ENCODE results near the gene LEMD1.

The LEMD1 gene

DNA sequence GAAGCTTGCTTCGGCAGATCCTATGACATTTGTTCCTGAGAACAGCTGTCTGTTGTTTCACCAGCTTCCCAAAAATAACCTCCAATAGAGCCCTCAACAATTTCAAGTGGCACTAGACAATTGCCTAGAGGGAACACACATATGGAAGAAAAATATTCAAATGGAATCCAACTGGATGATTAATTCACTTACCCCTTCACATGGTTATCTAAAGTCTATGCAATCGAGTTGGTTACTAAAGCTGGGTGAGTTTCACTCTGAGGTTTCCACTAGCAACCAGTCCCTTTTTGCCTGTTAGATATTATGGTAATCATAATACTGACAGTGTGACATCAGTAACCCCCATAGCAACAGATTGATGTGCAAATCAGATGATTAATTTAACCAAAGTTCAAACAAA lies at the start of gene LEMD1:
LEMD1 (minus strand) TSS at position 259 of the 400 bp plus-strand sequence. CDS start 1,520 bp downstream, outside the sequence.
- DNase-seq = no peak

- no peak for DNase-seq
Measured at GRCh38 chr1:205470131-205470530, 48.3 kb upstream of the LEMD1 start.

GRCh38 chr1:205466595-205467220 lies 44.9 kb upstream of the LEMD1 start:
- no peak for DNase-seq

- no peak for DNase-seq
Measured at GRCh38 chr1:205465392-205465791, 43.5 kb upstream of the LEMD1 start.

DNA sequence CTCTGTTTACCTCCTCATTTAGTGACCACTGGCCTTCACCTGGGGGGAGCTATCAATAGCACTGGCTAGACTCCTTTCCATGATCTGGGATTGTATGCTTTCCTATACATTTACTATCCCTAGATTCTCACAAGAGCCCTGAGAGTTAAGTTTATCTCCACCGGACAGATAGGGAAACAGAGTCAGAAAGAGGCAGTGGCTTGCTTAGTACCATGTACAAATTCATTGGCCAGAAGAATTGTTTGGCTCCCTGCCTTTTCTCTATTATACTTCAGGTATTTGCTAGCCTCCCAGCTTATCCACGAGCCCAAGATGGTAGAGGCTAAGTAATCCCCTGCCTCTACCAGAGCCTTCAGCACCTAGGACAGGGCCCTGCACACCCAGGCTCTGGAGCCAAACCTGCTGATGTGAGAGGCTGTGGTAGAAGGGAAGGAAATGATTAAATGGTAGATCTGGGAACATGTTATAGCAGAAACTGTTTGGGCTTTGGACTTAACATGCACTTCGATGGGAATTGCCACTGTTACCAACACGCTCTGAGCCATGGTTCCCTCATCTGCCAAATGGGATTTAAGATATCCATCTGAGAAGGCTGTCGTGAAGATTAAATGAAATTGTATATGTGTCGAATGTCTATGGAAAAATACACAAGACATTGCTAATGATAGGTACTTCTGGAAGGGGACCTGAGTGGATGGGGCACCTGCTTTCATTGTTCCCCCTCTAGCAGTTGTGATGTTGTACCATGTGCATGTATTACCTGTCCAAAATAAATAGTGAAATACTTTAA lies 37.1 kb upstream of the LEMD1 start:
- peak; percentile 39 for DNase-seq

DNA sequence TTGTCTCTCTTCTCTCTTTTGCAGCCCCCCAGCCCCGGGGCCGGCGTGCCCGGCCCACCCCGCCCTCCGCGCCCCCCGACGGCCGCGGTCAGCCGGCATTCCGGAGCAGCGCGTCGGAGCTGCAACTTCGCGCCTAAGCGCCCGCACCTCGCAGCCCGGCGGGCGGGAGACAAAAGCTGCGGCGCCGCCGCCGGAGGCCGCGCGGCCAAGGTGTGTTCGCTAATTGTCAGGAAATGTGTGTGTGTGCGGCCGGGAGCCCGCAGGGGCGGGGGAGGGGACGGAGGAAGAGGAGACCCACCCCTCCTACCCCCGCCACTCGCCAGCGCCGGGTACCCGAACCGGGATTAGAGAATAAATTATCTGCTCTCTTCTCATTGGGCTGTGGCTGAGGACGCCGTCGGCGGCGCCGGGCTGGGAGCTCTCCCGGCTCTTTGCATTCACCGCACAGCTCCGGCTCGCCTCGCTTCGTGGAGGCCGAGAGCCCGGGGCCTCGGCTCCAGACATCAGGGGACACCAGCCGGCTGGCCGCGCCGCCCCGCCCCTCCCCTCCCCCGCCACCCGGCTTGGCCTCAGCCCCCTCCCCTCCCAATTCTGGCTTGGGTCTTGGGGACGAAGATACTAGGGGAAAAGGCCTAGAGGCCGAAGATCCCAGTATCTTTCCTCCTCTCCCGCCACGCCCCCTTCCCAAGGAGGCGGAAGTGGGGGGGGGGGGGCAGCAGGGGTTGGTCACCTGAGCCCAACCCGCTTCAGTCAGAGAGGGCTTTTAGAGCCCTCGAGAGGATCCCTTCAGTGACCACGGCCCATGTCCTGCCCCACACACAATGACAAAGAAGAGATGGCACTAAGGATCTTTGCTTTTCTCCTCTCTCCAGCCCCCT lies 35.3 kb upstream of the LEMD1 start:
- DNase-seq = no peak

- DNase-seq = no peak
Measured at GRCh38 chr1:205456383-205456867, 34.6 kb upstream of the LEMD1 start.

DNA sequence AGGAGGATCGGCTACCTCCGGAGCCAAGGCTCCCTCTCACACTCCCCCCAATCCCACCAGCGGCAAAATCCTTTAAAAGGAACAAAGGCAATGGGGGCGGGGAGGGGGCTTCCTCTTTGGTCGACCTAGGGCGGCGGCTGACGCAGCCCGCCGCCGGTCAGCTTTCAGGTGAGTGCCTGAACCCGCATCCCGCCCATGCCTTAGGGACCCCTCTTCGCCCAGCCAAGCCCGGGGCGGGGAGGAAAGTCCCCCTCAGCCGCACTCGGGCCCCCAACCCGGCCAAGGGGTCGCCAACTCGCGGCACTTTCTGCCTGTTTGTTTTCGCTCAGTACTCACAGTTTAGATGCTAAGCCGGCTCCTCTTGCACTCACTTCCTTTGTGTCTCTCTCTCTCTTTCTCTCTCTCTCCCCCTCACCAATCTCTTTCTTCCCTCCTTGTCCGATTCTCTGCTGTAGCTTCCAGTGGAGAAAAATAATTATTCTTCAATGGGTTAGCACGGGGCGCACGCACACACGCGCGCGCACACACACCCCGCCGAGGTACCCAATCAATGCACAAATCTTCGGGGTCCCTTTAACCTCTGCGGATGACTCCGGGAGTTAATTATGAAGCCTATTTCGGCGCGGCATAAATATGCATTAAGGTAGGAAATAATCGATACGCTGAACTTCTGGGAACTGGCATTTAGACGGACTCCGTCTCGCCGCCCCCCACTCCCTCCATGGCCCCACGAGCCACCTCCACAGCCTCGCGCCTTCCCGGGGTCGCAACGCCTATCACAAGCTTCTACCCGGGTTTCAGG lies 33.9 kb upstream of the LEMD1 start, which contains the start of gene BLACAT1:
BLACAT1 (minus strand) TSS at position 465 of the 802 bp plus-strand sequence.
- no peak for DNase-seq

- DNase-seq = no peak
Measured at GRCh38 chr1:205454903-205455335, 33.1 kb upstream of the LEMD1 start.

GRCh38 chr1:205453466-205453865 lies 31.6 kb upstream of the LEMD1 start:
- no peak for DNase-seq

- DNase-seq = no peak
Measured at GRCh38 chr1:205452933-205453332, 31.1 kb upstream of the LEMD1 start.

DNA sequence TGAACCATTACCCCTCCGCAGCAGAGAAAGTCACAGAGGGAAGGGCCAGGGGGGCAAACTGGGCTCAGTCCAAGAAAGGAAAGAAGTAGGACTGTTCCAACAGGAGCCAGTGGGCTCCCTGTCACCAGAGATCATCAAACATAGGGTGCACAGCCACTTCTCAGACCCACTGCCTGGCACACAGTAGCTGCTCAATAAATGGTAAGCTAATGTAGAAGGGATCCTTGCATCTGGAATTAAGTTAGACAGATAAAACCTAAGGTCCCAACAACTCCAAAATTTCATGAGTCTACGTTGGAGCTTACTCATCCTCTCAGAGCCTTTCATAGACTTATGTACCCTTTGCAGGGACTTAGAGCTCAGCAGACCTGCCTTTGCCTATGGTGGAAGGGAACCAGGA lies 30.5 kb upstream of the LEMD1 start:
- DNase-seq = no peak

GRCh38 chr1:205451759-205452164 lies 29.9 kb upstream of the LEMD1 start:
- DNase-seq = no peak

DNA sequence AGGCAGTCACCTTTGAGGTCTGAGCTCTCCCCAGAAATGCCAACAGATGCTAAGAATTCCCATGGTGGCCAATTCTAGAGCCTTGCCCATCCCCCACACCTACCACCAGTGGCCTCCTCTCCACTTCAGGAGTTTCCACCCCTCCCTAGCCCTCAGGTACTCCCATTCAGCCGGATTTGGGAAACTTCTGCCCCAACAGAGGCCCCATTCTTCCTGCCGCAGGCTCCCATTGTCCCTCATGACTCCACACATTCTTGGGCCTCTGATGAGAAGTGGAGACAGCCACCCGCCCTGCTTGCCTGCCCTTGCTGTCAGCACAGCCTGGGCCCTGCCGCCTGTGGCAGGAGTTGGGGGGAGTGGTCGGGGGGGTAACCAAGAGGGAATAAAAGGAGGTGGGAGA lies 29.3 kb upstream of the LEMD1 start:
- DNase-seq = no peak

DNA sequence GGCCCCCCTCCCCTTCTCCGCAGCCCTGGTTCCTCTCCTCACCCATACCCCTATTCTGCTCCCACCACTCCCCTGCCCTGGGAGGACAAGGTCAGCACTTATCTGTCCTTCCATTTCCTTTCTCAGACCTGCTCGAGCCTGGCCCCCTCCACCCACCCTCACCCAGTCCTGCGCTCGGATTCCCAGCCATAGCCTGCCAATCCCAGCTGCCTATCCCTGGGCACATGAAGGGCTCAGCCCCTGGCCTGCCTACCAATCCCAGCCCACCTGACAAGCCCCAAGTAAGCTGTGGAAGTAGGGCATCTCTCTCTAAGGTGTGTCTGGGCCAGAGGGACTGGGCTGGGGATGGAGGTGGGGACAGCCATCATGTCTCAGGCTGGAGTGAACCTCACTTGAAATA lies 28.6 kb upstream of the LEMD1 start:
- no peak for DNase-seq

- DNase-seq = no peak
Measured at GRCh38 chr1:205449750-205450443, 28.0 kb upstream of the LEMD1 start.

GRCh38 chr1:205449254-205449749 lies 27.4 kb upstream of the LEMD1 start:
- no peak for DNase-seq

DNA sequence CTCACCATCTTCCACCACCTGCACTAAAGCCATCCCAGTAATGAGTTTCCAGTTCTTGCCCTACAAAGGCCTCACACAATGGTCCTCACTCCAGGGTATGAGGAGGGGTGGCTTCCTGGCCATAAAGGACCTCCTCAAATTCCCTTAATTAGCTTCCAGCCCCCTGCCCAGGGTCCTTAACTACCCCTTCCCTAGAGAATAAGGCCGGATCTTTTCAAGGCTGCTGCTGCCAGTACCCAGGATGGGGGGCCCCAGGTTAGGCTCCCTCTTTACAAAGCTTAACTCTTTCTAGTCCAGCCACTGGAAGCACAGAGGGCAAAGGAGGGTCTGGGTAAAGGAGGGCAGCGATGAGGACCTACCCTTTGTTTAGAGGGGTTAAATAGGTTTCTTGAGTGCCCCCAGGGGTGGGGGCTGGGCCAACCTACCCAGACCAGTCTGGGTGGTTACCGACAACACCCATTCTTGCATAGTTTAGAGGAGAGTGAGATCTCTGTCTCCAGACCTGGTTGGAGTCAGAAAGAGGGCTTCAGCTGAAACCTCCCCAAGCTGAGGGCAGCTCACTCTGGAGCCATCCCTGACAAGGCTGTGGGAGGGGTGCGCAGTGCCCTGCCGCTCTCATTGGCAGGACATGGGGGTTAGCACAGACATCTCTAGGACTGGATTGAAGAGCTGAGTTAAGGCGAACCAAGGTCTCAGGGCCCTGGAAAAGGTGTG lies 26.8 kb upstream of the LEMD1 start:
- no peak for DNase-seq

- DNase-seq = no peak
Measured at GRCh38 chr1:205447457-205448341, 25.8 kb upstream of the LEMD1 start.

DNA sequence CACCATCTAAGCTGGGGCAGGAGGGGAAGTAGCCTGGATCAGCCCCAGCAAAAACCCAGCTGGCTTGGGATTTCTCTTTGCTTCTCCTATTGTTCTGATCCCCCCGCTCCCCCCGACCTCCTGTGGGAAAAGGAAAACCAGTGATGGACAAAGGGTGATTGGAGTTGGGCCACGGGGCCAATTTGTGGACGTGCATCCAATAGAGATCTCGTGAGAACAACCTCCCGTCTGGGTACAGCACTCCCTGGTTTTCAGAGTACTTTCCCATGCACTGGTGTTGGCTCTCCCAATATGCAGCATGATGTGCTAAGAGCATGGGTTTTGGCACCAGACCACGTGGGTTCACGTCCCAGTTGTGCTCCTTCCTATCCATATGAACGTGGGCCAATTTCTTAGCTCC lies 25.0 kb upstream of the LEMD1 start:
- DNase-seq = no peak

All from GDM1 (cell line).